Activated T-helper 9 cell treated with anti-CD3 and anti-CD28 coated beads, Interleukin-2, amount 50 U/mL, for 16 hours (primary cell): ENCODE data around the gene CFAP97.
A peak's percentile ranks its signal among the peaks of the same experiment; 100 is the strongest.
"Not testable (repeated sequence)": the region's sequence is repeated elsewhere in the genome, so short reads cannot be mapped to it uniquely, and the experiment has no call there.

Experiments used
- DNase-seq: peaks from one replicate; pipeline ENCODE4 v3.0.0-alpha.2; 2020; ENCODE audit warnings: low read depth

The CFAP97 gene

DNA sequence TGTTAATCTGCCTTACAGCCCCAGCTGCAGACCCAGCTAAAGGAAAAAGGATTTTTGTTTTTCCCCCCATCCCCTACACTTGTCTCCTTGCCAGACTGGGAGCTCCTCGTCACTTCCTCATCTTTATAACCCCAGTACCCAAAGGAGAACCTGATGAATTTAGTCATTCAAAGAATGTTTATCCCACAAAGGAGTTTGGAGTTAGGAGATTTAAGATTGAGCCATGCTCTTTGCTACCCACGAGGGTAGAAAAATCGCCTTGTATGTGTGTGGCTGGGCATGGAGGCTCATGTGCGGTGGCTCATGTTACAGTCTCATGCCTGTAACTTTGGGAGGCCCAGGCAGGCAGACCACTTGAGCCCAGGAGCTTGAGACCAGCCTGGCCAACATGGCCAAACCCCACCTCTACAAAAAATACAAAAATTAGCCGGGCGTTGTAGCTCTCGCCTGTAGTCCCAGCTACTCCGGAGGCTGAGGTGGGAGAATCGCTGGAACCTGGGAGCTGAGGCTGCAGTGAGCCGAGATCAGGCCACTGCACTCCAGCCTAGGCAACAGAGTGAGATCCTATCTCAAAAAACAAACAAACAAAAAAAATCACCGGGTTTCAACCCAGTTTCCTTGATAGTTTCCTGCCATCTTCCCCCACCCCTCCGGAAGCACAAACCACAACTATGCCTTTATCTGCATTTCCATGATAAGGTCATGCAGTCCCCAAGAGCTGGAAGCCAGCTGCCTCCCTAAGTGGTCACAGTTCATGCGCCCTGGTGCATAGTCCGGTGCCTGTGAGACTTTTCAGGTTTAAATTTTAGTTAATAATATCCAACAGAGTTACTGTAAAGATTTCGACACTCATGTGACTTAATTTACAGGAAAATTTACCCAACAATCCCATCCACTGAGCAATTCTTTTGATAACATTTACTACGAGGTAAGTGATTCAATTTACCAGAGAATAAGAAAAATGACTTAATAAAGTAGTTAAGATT lies 1.5 kb downstream of the CFAP97 start:
- no peak for DNase-seq

DNA sequence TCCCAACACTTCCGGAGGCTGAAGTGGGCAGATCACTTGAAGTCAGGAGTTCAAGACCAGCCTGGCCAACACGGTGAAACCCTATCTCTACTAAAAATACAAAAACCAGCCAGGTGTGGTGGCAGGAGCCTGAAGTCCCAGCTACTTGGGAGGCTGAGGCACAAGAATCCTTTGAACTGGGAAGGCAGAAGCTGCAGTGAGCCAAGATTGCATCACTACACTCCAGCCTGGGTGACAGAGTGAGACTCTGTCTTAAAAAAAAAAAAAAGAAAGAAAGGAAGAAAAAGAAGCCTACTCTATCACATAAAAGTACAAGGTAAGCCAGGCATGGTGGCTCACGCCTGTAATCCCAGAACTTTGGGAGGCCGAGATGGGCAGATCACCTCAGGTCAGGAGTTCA lies 5.6 kb downstream of the CFAP97 start:
- not testable (repeated sequence) for DNase-seq

DNA sequence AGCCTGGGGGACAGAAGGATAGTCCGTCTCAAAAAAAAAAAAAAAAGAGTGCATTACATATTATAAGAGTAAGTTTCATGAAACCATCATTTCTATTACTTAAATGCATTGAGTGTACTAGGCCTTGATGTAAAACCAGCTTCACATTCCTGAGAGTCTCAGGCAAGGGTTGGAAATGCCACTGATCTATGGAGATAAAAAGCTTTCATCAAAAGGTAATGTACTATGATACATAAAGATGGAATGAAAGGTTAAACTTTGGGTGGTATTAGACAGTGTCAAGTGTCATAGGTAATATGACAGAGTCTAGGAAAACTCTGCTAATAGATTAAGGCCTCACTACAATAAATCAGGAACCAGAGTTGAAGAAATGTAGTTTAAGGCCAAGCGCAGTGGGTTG lies 7.4 kb downstream of the CFAP97 start:
- no peak for DNase-seq

DNA sequence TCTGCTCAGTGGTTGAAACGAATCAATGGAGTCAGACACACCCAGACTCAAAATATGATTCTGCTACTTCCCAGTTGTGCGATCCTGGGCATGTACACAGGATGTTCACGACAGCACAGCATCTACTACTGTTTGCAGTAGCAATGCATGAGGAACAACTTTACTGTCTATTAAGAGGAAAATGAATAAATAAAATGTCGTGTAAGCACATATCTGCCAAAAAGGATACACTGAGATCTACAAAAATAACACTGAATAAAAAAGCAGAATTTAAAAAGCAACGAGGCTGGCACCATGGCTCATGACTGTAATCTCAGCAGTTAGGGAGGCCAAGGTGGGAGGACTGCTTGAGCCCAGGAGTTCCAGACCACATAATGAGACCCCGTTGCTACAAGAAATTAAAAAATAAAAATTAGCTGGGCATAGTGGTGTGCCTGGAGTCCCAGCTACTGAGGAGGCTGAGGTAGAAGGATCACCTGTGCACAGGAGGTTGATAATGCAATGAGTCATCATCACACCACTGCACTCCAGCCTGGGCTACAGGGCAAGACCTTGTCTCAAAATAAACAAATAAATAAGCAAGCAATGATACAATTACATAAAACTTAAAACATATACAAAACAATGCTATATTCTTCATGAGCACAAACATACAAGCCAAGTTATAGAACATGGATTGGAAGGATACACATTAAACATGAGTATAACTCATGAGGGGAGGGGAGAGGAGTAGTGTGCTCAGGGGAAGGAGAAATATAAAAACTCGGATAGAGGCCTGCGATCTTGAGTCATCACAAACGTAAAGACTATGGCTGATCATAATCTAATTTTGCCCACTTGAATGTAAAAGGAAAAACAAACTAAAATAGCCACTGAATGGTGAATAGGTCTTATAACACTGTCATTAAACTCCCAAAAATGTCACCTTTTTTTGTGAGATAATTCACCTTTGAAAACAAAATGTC lies 8.6 kb downstream of the CFAP97 start:
- DNase-seq: no peak

DNA sequence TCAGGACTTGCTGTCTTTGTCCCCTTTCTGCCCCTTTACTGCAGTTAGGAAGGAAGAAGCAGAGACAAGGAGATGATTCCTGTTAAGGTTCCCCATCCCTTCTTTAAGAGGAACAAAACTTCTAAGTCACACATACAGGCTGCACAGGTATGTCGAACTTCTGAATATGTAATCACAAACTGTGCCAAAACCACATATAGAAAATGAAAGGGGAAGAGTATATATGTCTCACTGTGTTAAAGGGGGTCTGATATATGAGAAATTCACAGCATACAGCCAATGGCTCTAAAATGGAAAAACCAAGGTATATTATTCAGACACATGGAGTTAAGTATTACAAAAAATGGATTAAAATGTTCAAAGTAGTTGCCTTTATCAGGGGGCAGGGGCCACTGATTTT lies 11.7 kb downstream of the CFAP97 start:
- DNase-seq: no peak

DNA sequence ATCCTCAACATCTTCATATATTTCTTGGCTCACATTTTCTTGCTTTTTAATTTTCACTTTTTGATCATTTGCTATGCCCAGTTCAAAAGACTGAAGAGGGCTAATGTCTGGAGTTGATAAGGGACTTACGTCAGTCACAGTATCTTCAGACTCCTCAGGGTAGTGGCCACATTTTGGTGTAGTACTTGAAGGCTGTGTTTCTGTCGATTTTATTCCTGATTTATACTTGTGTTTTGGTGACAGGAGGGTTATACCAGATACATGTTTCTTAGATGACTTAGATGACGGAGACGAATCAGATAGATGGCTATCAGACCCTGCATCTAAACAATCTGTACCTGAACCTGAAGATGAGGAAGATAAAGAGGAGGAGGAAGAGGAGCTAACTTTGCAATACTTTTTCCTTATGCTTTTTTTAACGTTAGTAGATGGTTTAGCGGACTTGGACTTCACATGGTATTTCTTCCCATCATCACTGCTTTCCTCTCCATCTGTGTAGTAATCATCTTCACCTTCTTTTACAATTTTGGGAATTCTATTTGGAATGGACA lies 13.4 kb downstream of the CFAP97 start:
- DNase-seq: no peak

DNA sequence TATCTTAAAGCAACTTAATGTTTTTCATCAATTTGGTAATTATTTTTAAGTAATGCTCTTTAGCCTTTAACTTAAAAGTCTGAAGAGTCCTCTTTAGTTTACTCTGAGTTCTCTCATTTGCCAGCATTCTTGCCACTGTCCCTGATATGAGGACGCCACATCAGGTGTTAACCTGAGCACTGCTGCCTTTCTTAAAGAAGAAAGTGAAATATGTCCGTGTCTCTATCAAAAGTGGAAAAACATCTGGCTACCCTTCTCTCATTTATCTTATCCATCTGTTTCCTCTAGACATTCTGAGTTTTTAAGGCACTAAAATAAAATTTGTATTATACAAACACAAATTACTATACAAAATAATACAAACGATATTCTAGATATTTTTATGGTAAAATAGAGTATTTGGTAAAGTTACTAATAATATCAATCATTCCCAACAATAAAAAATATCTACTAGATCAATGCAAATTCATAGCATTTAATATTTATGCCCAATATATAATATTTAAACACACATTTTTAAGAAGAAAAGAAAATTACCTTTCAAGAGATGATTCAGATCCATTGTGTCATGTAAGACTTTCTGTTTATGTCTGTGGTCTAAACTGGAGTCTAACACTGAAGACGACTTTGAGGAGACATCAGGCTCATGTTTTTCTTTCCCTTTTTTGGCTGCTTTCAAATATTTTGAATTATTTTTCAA lies 14.0 kb downstream of the CFAP97 start:
- DNase-seq: no peak

DNA sequence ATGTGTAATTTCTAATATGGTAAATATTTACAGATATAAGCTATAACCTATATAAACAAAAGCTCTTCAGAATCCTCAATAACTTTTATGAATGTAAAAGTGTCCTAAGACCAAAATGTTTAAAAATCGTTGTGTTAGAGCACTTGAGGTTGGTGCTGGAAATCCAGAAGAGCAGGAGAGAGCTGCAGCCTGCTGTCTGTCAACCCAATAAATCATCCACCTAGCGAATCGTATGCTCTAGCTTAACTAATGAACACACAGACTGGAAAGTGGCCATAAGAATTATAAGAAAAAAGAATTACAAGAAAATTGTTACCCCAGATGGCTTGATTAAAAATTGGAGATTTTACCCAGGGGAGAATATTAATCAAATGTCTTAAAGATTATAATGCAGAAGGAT lies 17.0 kb downstream of the CFAP97 start:
- DNase-seq: no peak

DNA sequence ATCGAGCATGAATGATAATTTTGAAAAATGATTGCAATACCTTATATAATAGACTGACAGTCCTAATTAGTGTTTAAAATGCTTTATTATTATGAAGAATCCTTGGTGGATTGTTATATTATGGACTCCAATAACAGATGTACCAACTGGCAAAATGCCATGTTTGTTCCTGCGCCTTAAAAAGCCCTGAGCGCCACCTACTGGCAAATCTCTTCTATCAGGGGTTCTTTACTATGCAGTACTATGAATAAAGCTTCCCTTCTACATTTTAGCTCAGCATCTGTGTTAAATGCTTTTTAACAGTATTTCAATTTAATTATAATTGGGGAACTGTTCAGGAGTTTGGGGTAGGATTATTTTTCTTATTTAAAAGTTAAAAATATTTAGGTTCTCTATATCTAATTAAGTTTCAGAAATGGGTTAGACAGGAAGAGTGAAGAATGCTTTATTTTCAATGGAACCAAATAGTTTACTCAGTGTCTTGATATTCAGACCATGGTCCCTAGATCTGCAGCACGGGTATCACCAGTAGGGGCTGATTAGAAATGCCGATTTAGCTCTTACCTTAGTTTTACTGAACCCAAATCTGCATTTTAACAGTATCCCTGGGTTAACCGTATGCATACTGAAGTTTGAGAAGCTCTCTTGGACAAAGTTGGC lies 20.0 kb downstream of the CFAP97 start:
- peak; percentile 52 for DNase-seq

DNA sequence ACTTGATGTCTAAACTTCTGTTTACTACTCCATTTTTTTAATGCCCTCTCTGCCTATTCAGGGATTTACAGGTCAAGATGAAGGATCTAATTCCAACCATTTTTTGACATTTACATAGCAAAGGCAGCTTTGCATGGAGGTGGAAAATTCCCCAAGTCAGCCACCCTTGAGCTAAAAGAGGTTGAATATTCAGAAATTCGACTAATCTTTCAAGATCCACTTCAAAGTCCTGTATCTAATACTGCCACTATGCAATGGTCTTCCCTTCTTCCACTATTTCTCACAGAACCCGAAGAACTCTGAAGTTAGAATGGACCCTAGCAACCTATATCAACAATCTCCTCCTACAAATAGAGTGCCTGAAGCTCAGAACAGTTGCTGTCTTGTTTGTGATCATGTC lies 21.6 kb downstream of the CFAP97 start:
- no peak for DNase-seq

DNA sequence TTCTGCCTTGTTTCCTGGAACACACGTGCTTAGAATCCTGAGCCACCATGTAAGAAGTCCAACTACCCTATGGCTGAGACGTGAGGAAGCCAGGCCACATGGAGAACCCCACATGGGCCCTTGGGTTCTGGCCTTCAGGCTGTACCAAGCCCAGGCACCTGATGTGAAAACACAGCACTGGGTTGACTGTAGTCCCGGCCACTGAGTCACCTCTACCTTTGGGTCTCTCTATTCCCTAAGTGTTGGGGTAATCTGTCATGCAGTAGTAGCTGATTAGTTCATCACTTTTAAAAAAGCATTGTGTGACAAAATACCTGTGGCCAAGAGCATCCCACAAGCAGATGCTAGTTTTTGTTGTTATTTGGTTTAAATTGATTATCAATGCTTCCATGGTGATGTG lies 24.3 kb downstream of the CFAP97 start:
- no peak for DNase-seq

DNA sequence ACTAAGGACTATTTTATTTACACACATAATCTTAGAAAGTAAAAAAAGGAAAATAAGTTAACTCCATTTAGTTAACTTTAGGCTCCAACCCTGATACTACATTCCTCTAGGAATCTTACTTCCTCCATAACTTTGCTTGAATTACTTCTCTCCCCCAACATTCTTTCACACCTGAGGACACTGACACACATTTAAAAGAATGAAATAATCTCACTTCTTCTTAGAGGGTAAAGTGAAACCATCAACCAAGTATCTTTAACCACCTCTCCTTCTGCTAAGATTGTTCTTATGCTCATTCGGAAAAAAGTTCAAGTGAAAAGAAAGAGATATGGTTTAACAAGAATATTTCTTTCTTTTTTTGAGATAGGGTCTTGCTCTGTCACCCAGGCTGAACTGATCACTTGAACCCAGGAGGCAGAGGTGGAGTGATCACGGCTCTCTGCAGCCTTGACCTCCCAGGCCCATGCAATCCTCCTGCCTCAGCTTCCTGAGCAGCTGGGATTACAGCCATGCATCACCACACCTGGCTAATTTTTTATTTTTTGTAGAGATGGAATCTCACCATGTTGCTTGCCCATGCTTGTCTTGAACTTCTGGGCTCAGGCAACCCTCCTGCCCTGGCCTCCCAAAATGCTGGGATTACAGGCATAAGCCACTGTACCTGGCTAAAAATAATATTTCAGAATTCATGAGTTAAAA lies 32.3 kb downstream of the CFAP97 start:
- no peak for DNase-seq

DNA sequence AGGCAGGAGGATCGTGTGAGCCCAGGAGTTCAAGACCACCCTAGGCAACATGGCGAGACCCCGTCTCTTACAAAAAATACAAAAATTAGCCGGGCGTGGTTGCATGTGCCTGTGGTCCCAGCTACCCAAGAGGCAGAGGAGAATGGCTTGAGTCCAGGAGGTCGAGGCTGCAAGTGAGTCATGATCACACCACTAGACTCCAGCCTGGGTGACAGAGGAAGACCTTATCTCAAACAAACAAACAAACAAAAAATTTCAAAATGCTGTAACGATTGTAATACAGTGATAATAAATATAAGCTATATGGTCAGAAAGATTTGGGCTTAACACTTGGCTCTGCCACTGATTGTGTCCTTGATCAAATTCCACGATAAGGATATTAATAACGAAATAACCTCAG lies 36.6 kb downstream of the CFAP97 start:
- no peak for DNase-seq

DNA sequence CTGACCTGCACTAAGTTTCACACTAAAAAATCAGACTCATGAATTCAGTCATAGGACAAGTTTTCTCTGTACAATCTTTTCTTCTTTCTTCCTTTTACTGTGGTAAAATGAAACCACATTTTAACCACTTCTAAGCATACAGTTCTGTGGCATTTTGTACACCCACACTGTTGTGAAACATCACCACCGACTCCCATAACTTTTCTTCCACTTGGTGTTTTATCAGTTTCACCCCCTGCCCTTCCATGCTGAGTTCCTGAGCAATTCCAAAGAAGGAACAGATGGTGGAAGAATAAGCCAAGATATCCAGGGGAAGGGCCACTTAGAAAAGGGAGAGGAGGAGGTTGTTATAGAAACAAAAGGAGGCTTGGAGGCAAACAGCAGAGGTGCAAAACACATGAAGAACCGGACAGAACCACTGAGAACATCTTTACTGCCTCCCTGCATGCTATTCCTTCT lies 38.2 kb downstream of the CFAP97 start:
- DNase-seq: no peak

DNA sequence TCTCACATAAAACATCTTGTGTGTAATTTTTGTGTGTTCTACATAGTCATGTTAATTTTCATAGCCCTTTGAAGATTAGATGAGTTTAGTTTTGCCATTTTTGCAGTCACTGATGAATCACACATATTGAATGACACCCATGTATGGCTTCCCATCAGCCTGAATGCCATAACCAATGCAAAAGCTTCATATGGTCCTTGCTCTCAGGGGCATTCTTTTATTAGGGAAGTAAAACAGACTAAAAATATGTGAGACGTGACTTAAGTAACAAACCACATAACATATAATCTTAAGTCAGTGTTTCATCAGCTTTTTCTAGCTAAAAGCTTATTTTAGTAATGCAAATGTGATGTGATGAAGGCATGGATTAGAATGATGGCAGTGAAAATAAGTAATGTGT lies 52.5 kb downstream of the CFAP97 start:
- no peak for DNase-seq

DNA sequence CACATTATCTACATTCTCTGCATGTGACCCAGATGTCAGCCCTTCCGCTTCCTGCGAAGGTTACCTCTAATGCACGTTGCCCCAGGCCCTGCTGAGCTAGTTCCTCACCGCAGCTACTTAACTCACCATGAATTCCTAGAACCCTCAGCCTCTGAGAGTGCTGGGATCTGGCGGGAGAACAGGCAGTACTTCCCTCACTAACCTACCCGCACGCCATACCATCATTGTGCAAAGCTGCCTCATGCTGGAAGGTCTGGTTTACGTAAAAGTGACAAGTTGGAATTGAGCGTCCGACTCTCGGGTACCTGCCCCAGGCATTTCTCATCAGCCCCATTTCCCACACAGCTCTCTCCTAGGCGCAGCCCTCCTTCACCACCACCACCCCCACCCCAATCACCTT lies 54.4 kb downstream of the CFAP97 start:
- no peak for DNase-seq

DNA sequence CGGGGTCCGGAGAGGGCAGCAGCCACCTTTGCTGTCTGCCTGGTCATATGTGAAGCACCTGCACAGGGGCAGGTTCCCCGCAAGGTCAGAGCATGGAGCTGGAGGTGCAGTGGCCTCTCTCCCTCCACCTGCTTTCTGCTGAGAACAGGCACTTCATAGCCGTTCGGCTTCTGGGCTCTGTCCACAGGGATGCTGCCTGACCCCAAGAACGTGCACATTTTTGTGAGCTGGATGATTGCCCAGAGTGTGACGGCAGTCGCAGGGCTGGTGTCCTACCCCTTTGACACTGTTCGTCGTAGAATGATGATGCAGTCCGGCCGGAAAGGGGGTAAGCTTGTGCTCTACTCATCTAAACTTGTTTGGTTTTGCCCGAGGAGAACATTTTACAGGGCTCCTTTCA lies 58.2 kb downstream of the CFAP97 start:
- no peak for DNase-seq

DNA sequence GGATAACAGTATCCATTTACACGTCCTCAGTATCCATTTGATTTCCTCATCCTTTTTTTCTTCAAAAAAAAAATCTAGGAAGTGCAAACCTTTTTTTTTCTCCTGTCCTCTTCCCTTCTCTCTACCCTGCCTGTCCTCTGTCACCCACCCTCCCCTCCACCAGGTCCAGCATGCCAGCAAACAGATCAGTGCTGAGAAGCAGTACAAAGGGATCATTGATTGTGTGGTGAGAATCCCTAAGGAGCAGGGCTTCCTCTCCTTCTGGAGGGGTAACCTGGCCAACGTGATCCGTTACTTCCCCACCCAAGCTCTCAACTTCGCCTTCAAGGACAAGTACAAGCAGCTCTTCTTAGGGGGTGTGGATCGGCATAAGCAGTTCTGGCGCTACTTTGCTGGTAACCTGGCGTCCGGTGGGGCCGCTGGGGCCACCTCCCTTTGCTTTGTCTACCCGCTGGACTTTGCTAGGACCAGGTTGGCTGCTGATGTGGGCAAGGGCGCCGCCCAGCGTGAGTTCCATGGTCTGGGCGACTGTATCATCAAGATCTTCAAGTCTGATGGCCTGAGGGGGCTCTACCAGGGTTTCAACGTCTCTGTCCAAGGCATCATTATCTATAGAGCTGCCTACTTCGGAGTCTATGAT lies 59.1 kb downstream of the CFAP97 start:
- no peak for DNase-seq

DNA sequence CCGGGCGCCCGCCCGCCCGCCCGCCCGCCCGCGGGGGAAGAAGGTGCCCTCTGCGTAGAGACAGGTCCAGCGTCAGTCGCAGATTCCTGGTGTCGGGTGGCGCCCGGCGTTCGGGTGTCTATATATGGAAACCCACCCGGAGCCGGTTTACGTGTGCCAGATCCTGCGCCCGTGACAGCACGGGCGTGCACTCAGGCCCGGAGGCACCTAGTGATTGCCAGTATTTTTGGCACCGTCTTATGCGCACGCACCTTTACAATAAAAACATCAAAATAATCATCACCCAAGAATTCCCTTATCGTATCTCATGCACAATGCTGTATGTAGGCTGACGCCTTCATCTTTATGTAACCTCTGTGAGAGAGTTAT lies 60.2 kb downstream of the CFAP97 start:
- DNase-seq: no peak

DNA sequence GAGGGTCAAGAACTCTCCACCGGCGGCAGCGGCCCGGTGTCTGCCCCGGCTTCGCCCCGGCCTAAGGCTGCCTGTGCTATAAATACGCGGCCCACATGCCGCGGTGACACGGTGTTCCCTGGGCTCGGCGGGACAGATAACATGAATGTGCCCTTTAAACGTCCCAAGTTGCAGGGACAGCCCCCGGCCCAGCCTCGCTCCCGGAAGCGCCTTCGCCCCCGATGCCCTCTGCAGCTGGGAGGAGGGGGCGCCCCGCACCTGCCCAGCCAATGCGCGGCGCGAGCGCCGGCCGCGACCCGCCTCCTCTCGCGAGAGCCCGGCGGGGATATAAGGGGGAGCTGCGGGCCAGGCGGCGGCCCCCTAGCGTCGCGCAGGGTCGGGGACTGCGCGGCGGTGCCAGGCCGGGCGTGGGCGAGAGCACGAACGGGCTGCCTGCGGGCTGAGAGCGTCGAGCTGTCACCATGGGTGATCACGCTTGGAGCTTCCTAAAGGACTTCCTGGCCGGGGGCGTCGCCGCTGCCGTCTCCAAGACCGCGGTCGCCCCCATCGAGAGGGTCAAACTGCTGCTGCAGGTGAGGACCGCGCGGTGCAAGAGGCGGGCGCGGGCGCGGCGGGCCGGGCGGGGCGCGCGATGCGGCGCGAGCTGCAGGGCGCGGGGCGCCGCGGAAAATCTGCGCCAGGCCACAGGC lies 60.7 kb downstream of the CFAP97 start, which contains the start of gene SLC25A4:
Gene SLC25A4 (plus strand): TSS at position 355 of the 689 bp plus-strand sequence. CDS start 107 bp downstream, at position 462.
- peak; percentile 73 for DNase-seq
